Measurements from ENCODE around the gene ARL17A.
"Not testable (repeated sequence)": the region's sequence is repeated elsewhere in the genome, so short reads cannot be mapped to it uniquely, and the experiment has no call there.

ARL17A gene

DNA sequence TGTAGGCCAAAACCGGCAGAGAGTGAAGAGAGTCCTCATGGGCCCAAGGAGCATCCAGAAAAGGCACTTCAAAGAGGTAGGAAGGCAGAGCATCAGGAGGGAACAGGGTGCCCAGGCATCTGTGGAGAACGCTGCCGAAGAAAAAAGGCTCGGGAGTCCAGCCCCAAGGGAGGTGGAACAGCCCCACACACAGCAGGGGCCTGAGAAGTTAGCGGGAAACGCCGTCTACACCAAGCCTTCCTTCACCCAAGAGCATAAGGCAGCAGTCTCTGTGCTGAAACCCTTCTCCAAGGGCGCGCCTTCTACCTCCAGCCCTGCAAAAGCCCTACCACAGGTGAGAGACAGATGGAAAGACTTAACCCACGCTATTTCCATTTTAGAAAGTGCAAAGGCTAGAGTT lies 30.9 kb downstream of the ARL17A start:
- DNase-seq (ENCODE audit: low read depth in 2 of 2) = not testable (repeated sequence)

DNA sequence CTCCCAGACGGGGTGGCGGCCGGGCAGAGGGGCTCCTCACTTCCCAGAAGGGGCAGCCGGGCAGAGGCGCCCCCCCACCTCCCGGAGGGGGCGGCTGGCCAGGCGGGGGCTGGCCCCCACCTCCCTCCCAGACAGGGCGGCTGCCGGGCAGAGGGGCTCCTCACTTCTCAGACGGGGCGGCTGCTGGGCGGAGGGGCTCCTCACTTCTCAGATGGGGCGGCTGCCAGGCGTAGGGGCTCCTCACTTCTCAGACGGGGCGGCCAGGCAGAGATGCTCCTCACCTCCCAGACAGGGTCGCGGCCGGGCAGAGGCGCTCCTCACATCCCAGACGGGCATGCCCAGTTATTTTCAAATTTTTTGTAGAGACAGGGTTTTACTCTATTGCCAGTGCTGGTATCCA lies 44.8 kb downstream of the ARL17A start:
- DNase-seq (ENCODE audit: low read depth in 2 of 2) = not testable (repeated sequence)

DNA sequence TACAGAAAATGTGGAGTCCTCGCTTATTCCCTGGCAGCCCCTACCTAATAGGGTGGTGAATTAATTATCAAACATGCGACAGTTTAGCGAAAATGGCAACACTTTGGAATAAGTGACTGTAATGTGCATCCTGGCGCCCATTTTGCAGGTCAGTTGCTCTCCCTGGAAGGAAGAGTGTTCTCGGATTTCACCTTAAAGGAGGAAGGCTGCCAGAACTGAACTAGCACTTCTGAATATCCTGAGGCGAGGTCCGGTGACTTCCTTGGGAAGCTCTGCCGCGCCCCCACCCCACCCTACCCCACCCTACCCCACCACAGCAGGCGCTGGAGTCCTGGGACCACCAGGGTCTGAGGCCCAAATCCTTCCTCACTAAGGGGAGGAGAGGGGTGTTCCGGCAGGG lies 67.3 kb downstream of the ARL17A start, which contains the start of gene LRRC37A2:
TSS of gene LRRC37A2 (plus strand) at position 301 of the 400 bp plus-strand sequence. CDS start 245 bp downstream, outside the sequence.
- not testable (repeated sequence) for DNase-seq (ENCODE audit: low read depth in 2 of 2)

DNA sequence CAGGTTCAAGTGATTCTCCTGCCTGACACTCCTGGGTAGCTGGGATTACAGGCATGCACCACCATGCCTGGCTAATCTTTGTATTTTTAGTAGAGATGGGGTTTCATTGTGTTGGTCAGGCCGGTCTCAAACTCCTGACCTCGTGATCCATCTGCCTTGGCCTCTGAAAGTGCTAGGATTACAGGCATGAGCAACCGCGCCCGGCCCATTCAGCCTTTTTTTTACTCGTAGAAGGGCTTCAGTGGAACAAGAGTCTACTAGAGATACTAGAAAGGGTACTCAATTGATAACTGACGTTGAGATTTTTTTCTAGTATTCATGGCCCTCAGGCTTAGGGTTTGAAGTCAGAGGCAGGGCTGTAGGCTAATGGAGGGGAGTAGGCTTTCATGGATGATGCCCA lies 73.6 kb downstream of the ARL17A start:
- DNase-seq (ENCODE audit: low read depth in 2 of 2) = not testable (repeated sequence)

DNA sequence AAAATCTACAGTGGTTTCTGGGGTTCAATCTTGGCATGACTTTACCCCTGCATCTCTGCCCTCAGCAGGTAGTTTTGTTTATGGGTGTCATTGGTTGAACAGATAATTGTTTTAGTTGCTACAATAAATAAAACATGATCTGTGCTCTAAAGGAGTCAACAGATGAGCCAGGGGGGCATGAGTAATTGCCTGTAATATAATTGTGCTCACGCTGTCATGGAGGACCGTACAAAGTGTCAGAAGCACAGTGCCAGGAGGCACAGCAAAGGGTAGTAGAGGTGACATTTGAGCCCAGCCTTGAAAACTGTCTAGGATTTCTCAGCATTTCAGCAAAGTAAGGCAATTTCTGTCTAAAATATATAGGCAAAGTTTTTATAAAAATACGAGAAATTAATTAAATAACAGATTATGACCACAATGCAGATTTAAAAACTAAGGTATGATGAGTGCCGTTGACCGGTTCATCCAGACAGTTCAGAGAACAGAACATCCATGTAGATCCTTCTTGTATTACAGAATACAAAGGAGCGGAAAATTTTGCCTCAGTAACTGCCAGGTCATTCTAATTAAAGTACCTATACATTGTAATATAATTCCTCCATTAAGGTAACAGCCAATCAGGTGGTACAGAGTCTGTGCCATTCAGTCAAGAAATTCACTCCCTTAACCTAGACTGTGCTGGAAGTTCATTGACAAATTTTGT lies 79.9 kb downstream of the ARL17A start:
- DNase-seq (ENCODE audit: low read depth in 2 of 2) = not testable (repeated sequence)

DNA sequence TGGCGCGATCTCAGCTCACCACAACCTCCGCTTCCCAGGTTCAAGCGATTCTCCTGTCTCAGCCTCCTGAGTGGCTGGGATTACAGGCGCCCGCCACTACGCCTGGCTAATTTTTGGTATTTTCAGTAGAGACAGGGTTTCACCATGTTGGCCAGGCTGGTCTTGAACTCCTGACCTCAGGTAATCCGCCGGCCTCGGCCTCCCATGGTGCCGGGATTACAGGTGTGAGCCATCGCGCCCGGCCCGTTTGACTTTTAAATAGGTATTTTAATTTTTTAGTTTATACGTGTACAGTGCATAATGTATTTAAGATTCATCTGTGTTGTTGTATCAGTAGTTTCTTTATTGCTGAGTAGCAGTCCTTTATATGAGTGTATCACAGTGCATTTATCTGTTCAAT lies 87.5 kb downstream of the ARL17A start:
- DNase-seq (ENCODE audit: low read depth in 2 of 2) = not testable (repeated sequence)

DNA sequence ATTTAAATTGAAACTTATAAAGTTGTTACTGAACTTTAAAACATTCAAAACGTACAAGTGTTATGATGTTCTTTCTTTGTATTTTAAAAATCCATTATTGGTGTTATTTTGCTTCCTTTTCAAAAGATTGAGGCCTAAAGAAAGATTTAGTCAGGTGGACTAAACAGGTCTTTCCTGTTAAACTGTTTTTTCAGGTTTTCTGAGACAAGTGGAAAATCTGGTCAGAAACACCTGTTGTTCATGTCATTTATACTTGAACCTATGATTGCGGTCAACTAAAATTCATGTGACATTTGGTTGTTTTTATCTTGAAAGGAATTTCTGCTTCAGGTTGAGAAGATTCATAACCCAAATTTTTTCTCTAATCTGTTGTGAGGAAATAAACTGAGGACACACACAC lies 98.2 kb downstream of the ARL17A start:
- DNase-seq (ENCODE audit: low read depth in 2 of 2) = not testable (repeated sequence)

DNA sequence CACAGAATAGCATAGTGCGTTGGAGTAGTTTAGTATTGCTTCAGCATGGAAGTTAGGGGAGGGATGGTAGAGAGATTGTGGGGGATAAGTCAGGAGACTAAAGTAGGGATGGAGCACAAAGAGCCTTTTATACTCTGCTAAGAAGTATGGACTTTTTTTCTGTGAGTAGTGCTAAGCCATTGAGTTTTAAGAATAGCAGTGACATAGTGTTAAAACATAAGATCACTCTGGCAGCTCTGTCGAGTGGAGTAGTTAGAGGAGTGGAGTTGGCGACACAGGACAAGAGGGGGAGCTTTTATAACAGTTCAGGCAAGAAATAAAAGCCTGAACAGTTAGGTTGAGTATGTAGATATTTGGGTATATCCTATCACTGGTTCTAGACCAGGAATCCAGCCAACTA lies 100.7 kb downstream of the ARL17A start:
- DNase-seq (ENCODE audit: low read depth in 2 of 2) = not testable (repeated sequence)

DNA sequence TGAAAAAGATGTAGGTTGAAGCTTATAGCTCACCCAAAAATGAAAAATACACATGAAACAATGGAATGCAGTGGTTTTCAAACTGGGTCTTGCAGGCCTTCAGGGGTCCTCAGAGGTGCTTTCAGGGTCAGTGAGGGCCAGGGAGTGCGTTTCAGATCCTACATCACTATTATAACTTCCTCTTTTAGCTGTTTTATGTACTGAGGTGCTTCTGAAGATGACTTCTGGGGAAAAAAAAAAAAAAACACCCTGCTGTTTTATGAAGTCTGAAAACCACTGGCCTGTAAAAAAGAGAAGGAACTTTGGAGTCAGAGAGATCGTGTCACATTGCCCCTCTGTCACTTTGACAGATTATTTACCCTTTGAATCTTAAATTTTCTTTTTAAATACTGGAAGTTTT lies 103.9 kb downstream of the ARL17A start:
- not testable (repeated sequence) for DNase-seq (ENCODE audit: low read depth in 2 of 2)

DNA sequence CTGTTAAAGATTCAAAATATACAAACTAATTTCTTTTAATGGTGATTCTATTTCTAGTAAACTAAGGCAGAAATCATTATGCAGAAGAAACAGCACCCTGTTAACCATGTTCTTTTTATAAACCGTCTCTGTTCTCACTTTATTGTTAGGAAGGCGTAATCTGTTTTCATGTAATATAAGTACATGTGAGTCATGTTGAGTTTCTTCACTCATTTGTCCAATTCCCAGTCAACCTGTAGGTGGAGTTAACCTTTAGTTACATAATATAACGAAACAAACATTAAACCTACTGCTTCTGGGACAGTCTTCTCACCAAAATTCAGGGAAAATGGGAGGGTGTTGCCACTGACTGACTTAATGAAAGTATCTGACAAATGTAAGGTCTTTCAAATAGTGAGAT lies 105.0 kb downstream of the ARL17A start:
- not testable (repeated sequence) for DNase-seq (ENCODE audit: low read depth in 2 of 2)

DNA sequence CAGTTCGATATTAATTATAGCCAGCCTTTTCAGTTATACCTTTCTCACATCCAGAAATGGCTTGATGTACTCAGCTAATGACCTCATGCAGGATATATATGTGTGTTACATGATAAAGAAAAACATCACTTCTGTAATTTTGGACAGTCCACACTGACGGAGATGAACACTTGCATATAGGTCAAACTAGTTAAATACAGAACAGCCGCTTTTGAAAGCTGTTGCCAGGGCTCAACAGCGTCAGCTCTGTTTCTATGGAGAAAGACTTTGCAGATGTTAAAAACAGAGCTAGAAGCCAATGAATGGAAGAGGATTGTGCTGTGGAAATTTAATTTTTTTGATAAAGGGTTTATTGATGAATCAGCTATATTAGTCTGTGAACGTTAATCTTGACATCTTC lies 111.9 kb downstream of the ARL17A start:
- not testable (repeated sequence) for DNase-seq (ENCODE audit: low read depth in 2 of 2)

All from stimulated activated CD4-positive, alpha-beta T cell treated with anti-CD3 and anti-CD28 coated beads, Interleukin-12 subunit alpha, Interleukin-12 subunit beta, amount 100 ng/mL, for 24 hours (primary cell).